Kidney tubule cell (primary cell): ENCODE data around the gene RIMBP2.

Source experiments
- DNase-seq: peaks from one replicate; pipeline ENCODE4 v3.0.0-alpha.2; 2018; ENCODE audit warnings: low spot score

The RIMBP2 gene

GRCh38 chr12:130461839-130462557 lies 254.1 kb downstream of the RIMBP2 start:
- DNase-seq, result no peak

- no peak for DNase-seq
Measured at GRCh38 chr12:130461447-130461815, 254.7 kb downstream of the RIMBP2 start.

- DNase-seq, result no peak
Measured at GRCh38 chr12:130460611-130461446, 255.3 kb downstream of the RIMBP2 start.

GRCh38 chr12:130459916-130460315 lies 256.2 kb downstream of the RIMBP2 start:
- DNase-seq, result no peak

GRCh38 chr12:130458341-130458740 lies 257.8 kb downstream of the RIMBP2 start:
- no peak for DNase-seq

- DNase-seq, result no peak
Measured at GRCh38 chr12:130457215-130457614, 258.9 kb downstream of the RIMBP2 start.

GRCh38 chr12:130456375-130457199 lies 259.5 kb downstream of the RIMBP2 start:
- DNase-seq, result peak; percentile 9

GRCh38 chr12:130455161-130455560 lies 260.9 kb downstream of the RIMBP2 start:
- no peak for DNase-seq

- no peak for DNase-seq
Measured at GRCh38 chr12:130454296-130454695, 261.8 kb downstream of the RIMBP2 start.

- DNase-seq, result no peak
Measured at GRCh38 chr12:130452546-130452945, 263.6 kb downstream of the RIMBP2 start.

- no peak for DNase-seq
Measured at GRCh38 chr12:130451001-130451930, 264.8 kb downstream of the RIMBP2 start.

GRCh38 chr12:130449291-130449690 lies 266.8 kb downstream of the RIMBP2 start:
- DNase-seq, result no peak

GRCh38 chr12:130448044-130448821 lies 267.9 kb downstream of the RIMBP2 start:
- DNase-seq, result no peak

- DNase-seq, result no peak
Measured at GRCh38 chr12:130447655-130447965, 268.5 kb downstream of the RIMBP2 start.

- no peak for DNase-seq
Measured at GRCh38 chr12:130446846-130447654, 269.0 kb downstream of the RIMBP2 start.

- DNase-seq, result no peak
Measured at GRCh38 chr12:130444986-130445385, 271.1 kb downstream of the RIMBP2 start.

GRCh38 chr12:130444061-130444460 lies 272.0 kb downstream of the RIMBP2 start:
- no peak for DNase-seq

GRCh38 chr12:130441771-130442760 lies 274.0 kb downstream of the RIMBP2 start:
- DNase-seq, result no peak
